GM12864 (cell line): ENCODE data around the gene BCL2L11.

ENCODE experiments used
- DNase-seq: peaks from one replicate; pipeline ENCODE4 v3.0.0-alpha.2; 2011; ENCODE audit warnings: low read depth
- H3K4me3 ChIP-seq: 2 replicates; pipeline ENCODE4 v1.5.1; 2011; ENCODE audit warnings: mild to moderate bottlenecking, low read depth, low read length, control low read depth
- TF ChIP-seq, protein P1 (sequence below): IDR thresholded peaks from 2 replicates; pipeline ENCODE4 v1.5.1; 2011; ENCODE audit warnings: low read depth, mild to moderate bottlenecking, moderate library complexity, low read length, control low read depth, inconsistent platforms; ENCODE audit errors: missing control alignments

BCL2L11 gene

DNA sequence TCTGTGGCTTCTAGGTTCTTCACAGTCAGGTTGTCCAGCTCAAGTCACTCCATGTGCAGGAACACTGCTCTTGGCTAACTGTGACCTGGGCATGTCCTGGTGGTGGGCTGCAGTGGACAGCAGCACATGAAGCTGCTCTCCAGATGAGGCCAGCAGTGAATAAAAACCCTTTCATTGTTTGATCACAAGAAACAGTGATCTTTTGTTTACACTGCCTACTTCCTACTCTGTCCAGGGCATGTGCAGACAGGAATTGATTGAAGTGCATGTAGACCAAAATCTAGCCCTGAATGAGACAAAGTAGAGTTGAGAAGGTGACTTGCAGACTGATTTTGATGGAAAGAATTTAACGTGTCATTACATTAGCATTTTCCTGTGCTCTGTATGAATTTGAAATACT is 34.9 kb downstream of the BCL2L11 start:
- no peak overlapping the region for H3K4me3 ChIP-seq
- TF ChIP-seq, protein P1, sequence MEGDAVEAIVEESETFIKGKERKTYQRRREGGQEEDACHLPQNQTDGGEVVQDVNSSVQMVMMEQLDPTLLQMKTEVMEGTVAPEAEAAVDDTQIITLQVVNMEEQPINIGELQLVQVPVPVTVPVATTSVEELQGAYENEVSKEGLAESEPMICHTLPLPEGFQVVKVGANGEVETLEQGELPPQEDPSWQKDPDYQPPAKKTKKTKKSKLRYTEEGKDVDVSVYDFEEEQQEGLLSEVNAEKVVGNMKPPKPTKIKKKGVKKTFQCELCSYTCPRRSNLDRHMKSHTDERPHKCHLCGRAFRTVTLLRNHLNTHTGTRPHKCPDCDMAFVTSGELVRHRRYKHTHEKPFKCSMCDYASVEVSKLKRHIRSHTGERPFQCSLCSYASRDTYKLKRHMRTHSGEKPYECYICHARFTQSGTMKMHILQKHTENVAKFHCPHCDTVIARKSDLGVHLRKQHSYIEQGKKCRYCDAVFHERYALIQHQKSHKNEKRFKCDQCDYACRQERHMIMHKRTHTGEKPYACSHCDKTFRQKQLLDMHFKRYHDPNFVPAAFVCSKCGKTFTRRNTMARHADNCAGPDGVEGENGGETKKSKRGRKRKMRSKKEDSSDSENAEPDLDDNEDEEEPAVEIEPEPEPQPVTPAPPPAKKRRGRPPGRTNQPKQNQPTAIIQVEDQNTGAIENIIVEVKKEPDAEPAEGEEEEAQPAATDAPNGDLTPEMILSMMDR = no peak
- no peak for DNase-seq

DNA sequence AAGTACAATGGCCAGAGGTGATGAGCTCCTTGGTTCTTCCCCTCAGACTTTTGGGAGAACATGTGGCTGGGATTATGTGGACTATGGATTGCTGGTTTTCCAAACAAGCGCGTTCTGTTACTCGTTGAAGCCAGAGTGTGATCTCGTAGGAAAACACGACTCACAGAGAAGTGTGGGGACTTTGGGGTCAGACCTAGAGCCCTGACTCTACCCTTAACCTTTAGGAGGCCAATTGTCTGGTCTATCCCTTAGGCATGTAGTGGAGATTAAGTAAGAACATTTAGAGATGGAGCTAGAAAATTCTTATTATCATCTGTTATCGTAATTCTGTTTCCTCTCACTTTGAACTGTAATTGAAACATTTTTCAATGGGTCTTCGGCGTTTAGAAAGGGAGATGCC is 35.8 kb downstream of the BCL2L11 start:
- TF ChIP-seq, protein P1 = no peak
- H3K4me3 ChIP-seq = no peak overlapping the region
- no peak for DNase-seq

DNA sequence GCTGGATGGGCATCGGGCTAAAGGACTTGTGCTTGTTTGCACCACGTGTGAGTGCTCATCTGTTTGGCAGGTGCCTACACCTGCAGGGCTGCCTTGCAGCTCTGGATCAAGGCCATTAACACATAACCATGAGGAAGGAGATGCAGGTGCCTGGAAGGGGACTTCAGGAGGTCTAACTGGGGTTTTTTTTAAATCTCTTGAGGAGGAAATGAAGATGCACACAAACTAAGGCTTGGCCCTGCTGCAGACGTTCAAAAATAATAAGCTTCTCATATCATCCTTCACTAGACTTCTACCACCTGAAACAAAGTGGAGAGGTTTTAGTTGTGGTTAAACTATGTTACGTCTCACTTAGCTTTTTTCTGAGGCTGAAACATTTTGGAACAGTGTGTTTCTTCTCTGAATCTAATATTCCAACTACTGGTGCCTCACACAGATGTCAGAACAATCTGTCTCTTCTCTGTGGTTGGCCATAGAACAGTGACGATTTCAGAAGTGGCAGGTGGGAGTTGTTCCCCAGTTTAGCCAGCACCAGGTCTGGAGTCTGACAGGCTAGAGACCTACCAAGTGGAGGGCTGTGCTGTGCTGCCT is 36.5 kb downstream of the BCL2L11 start:
- TF ChIP-seq, protein P1 = no peak
- peak; percentile 22 for DNase-seq
- no peak overlapping the region for H3K4me3 ChIP-seq

DNA sequence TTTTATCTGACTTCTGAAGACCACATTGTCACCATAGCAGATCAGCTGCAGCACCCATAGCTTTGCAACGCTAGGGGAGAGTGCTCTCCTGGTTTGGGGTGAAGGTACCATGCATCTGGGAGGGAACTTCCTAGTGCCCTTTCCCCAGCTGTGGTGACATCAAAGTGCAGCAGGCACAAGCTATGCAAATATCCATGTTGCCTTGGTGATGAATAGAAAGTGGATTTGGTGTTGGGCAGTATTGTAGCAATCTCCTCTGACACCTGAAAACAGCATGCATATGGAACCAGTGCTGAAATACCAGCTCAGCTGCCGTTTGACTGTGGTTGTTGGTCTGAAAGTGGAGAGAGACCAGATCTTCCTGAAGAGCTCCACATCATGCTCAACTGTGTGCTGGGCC is 37.1 kb downstream of the BCL2L11 start:
- TF ChIP-seq, protein P1 = no peak
- DNase-seq = peak; percentile 39
- H3K4me3 ChIP-seq = no peak overlapping the region

DNA sequence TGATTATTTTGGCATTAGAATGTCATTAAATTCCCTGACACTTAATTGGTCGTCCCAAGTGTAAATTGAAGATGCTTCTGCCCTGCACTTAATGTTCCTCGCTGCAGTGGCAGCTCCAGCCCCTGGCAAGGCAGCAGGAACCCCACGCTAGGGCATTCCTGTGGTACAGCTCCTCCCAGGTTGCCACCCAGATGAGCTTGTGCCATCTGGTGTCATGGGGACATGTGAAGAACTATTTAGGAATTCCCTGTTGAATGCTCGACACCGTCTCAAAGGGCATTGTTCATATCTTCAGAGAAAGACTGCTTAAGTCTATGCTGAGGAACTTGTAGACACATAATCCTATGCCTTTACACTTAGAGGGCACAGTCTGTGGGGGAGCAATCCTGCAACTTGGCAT is 38.9 kb downstream of the BCL2L11 start:
- TF ChIP-seq, protein P1 = no peak
- no peak overlapping the region for H3K4me3 ChIP-seq
- DNase-seq = no peak

DNA sequence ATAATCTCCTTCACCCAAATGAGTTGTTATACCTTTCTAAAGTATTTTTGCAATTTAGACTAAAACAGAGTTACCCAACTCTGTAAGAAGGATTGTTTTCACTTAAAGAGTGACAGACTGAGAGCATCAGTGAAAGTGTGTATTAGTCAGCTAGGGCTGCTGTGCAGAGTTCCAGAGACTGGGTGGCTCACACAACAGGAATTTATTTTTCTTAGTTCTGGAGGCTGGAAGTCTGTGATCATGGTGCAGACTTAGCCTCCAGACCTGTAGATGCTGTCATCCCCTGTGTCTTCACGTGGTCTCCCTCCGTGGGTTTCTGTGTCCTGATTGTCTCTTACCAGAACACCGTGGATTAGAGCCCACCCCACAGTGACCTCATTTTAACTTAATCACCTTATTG is 40.0 kb downstream of the BCL2L11 start:
- DNase-seq = no peak
- TF ChIP-seq, protein P1 = no peak
- no peak overlapping the region for H3K4me3 ChIP-seq

DNA sequence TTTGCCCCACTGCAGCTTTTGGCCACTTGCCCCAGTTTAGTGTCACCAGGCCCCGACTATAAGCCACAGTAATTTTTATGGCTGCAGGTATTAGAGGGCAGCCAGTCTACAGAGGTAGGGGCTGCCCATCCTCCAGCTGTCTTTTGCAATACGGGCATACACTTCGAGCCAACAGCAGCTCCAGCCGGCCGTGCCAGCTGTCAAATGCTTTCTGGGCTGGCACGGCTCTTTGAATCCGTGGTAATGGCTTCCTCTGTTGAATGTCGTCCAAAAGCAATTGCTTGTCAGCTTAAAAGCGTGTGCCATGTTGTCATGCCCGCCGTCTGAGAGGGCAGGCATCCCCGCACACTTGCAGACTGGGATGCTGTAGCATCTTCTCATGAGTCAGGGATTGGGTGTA is 41.3 kb downstream of the BCL2L11 start:
- no peak for DNase-seq
- TF ChIP-seq, protein P1 = no peak
- H3K4me3 ChIP-seq = no peak overlapping the region
